WTC11 (cell line): ENCODE results near the gene OPRL1.

Experiments
- ATF2 ChIP-seq: sonication (generic); formaldehyde crosslinking; IDR thresholded peaks from 2 replicates; pipeline ENCODE4 v1.8.1; 2022; ENCODE audit warnings: low read depth, missing genetic modification reagents, borderline replicate concordance
- CTCF ChIP-seq: fragments of 200-600 bp; IDR thresholded peaks from 2 replicates; pipeline ENCODE4 v1.8.0; 2022; ENCODE audit warnings: antibody characterized with exemption
- FOXP1 ChIP-seq: sonication (generic); formaldehyde crosslinking; IDR thresholded peaks from 2 replicates; pipeline ENCODE4 v1.8.0; 2022; ENCODE audit warnings: missing genetic modification reagents, mild to moderate bottlenecking, moderate library complexity, borderline replicate concordance
- PRDM15 ChIP-seq: sonication (generic); formaldehyde crosslinking; IDR thresholded peaks from 2 replicates; pipeline ENCODE4 v1.8.0; 2022; ENCODE audit warnings: missing genetic modification reagents
- ZNF138 ChIP-seq: sonication (generic); formaldehyde crosslinking; conservative IDR thresholded peaks from 2 replicates; pipeline ENCODE4 v1.8.1; 2022; ENCODE audit warnings: mild to moderate bottlenecking, moderate library complexity, missing genetic modification reagents
- ZNF512 ChIP-seq: sonication (generic); formaldehyde crosslinking; IDR thresholded peaks from 2 replicates; pipeline ENCODE4 v1.8.1; 2022; ENCODE audit warnings: missing genetic modification reagents, borderline replicate concordance

- TF ChIP-seq ZNF512 (CRISPR knock-in tag) (no peak), FOXP1 (CRISPR knock-in tag) (no peak), ZNF138 (no peak), CTCF (no peak), ATF2 (CRISPR knock-in tag) (no peak), PRDM15 (CRISPR knock-in tag) (no peak)
These were observed 41.7 kb downstream of the OPRL1 start for GRCh38 chr20:64121586-64121985.
